GM04504 (cell line): ENCODE data around the gene RNU1-1.
"Not testable (repeated sequence)": the region's sequence is repeated elsewhere in the genome, so short reads cannot be mapped to it uniquely, and the experiment has no call there.

Experiments
- DNase-seq: peaks from one replicate; pipeline ENCODE4 v3.0.0-alpha.2; 2012; ENCODE audit warnings: low read depth

The RNU1-1 gene

DNA sequence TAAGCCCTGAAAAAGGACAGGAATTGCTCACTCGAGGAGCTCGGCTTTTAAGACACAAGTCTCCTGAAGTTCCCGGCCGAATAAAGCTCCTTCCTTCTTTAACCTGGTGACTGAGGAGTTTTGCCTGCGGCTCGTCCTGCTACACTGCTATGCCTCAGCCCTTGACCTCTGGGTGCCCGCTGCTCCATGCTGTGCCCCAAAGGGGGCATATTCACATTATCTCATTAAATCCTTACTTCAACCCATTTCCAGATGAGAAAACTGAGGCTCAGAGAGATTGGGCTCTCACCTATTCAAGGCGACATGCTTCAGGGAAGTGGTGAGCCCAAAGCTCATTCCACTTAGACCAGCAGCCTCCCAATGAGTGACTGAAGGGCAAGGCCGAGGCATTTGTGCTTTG lies 20.4 kb downstream of the RNU1-1 start:
- not testable (repeated sequence) for DNase-seq

DNA sequence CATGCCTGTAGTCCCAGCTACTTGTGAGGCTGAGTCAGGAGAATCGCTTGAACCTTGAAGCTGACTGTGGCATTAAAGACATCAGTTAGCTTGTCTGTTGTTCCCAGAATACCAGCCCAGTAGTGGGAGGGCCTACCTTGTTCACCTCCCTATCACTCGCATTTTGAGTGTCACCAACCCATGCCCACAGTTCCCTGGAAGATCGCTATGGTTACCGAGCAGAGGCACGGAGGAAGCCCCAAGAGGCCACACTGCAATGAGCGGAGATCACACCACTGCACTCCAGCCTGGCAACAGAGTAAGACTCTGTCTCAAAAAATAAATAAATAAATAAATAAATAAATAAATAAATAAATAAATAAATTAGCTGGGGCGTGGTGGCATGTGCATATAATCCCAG lies 21.1 kb downstream of the RNU1-1 start:
- DNase-seq, result not testable (repeated sequence)

DNA sequence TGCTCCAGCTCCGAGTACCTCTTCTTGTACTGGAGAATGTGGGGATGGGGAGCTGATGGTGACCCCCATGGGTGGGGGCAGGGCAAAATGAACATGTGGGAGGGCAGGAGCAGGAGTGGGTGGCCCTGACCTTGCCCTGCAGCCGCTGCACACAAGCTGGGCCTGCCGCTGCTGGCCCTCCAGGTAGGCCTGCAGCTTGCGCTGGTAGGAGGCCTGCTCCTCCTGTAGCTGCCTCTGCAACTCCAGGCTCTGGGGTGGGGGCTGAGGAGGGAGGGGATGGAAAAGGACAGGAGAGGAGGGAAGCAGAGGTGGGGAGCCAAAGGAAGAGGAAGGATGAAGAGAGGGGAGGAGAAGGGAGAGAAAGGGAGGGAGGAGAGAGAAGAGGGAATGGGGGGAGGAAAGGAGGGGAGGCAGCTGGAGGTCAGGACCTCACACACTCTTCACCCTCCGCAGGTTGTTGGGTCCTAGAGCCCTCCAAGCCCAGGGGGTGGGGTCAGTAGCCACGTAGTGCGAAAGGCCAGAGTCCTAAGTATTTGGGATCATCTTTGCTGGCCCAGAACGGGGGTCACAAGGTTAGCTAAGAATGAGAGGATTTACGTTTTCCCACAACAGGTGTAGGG lies 22.9 kb downstream of the RNU1-1 start:
- DNase-seq, result no peak

DNA sequence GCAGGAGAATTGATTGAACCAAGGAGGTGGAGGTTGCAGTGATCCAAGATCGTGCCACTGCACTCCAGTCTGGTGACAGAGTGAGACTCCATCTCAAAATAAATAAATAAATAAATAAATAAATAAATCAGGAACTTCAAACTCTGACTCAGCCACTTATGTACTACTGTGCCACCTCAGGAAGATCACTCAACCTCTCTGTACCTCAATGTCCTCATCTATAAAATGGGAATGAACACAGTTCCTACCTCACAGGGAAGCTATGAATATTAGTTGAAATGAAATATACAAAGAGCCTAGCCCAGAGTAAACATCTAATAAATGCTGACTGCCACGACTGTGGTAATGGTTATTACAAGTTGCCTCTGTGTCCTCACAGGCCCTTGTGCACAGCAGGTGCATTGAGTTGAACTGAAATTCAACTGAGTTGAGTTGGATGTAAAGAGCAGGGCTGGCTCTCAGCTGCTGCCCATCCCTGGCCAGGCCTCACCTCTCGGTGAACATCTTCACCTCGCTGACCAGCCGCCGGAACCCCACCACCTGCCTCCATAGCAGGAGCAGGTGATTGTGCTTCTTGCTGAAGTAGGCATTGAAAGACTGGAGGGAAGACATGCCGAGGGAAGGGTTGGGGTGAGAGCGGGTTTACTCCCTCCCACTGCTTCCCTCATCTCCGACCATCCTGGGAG lies 24.7 kb downstream of the RNU1-1 start:
- DNase-seq, result not testable (repeated sequence)

DNA sequence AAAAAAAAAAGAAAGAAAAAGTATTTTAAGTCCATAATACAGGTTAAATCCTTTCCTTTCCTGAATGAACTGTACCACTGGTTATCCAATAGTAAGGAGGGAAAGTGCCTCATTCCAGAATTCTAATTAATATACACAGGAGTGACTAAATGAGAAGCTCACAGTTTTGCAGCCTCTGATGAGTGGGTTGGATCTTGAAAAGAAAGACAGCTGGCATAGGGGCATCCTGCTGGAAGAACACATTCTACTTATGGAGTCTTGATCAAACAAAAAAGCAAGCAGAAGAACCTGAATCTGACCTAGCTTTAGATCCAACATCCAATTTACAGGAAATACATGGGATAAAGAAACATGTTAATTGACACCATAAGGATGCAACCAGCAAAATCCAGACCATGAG lies 27.1 kb downstream of the RNU1-1 start:
- DNase-seq, result not testable (repeated sequence)

DNA sequence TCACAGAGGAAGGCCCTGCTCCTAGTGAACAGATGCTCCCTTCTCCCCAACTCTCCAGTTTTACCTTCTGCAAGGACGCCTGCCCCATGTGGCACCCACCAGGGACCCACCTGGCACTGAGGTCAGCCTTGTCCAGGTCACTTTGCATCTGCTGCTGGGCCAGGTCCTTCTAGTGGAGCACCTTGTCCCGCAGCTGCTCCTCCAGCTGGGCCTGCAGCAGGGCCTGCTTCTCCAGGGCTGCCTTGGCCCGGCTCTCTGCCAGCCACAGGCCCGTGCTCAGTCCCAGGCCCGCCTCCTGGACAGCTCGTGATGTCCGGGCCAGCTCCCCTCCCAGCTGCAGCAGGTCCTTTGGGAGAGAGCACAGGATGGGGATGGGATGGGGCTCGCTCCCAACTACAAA lies 27.8 kb downstream of the RNU1-1 start:
- not testable (repeated sequence) for DNase-seq

DNA sequence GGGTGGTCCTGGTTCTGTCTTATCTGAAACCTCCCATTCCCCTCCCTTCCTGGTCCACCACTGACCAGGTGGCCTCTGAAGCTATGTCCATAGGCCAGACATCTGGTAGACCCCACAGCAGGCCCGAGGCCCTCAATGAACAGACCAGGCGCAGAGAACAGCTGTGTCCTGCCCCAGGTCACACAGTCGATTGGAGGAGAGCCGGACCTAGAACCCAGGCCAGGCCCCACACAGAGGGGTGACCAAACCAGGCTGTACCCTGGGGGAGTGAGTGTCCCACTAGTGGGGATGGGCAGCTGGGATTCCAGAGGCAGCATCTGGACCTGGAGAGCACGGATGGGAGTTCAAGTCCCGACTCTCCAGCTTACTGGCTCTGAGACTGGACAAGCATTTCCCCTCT lies 29.2 kb downstream of the RNU1-1 start:
- DNase-seq, result no peak

DNA sequence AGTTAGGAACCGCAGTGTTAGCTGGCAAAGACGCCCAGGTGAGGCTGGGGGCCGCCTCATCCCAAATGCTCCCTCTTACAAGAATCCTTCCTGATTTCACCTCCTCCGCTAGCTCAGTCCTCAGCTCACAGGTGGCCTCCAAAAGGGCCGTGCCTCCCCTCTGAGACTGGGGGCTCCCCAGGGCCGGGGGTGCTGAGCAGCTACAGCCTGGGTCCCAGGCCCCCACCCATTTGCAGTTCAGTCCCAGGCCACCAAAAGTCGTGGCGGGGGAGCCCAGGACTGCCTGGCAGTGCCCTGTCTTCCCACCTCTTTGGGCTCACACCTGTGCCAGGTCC lies 29.6 kb downstream of the RNU1-1 start:
- no peak for DNase-seq

DNA sequence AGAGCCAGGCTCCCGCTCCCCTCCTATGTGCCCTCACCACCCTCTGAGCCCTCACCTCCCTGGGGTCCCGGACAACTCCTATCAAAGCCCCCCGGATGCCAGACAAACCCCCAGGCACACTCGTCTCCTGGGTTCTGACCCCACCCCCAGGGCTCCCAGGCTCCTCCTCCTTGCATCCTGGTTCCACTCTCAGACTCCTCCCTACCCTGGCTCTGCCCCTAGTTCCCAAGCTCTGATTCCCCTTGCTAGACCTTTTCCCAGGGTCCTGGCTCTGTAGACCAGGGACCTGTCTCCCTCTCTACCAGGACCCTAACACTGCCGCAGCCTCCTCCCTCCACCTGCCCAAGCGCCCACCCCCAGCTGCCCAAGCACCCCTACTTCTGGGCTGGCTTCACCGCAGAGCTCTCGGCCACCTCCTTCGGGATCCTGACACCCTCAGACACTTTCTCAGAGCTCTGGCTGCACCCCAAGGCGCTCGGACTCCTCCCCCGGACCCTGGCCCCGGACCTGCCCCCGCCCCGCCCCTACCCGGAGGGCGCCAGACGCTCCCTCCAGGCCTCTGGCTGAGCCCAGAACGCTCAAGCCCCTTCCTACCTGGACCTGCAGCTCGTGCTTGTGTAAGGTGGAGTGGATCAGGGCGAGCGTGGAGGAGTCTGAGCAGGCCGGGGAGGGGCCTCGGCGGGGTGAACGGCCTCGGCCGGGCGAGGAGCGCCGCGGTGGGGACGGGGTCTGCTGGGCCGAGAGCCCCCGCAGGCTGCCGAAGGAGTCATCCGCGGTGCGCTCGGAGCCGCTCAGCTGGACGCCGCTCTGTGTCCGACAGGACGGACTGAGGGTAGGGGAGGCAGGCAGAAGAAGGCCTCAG lies 30.2 kb downstream of the RNU1-1 start:
- DNase-seq, result not testable (repeated sequence)

DNA sequence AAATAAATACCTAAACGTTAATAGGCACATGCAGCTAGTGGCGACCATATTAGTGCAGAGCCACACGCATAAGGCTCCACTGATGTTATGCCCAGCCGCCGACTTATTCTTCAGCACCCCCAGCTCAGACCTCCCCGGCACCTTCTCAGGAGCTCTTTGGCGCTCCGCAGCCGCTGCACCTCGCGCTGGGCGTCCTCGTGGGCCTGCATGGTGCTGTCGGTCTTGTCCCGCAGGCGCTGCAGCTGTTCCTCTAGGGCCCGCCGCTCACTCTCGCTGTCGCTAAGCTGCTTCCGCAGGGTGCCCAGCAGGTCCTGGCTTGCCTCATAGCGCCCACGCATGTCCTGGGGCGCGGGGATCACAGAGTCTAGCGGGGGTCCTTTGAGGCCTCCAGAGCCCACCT lies 30.9 kb downstream of the RNU1-1 start:
- DNase-seq, result not testable (repeated sequence)

DNA sequence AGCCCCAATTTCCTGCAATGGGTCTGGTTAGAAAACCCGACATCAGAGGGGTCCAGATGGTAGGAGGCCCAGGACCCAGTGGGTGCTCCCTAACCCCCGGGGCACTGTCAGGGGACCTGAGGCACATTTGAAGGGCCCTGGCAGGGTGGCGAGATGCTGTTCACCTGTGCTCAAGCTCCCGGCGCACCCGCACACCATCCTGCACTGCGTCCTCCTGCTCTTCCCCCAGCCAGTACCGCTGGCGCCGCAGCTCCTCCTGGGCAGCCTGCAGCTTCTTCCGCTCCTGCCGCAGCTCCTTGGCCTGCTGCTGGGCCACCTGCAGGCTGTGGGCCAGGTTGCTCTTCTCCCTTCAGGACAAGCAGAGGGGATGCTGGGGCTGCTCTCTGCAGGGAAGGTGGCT lies 36.0 kb downstream of the RNU1-1 start:
- DNase-seq, result no peak

DNA sequence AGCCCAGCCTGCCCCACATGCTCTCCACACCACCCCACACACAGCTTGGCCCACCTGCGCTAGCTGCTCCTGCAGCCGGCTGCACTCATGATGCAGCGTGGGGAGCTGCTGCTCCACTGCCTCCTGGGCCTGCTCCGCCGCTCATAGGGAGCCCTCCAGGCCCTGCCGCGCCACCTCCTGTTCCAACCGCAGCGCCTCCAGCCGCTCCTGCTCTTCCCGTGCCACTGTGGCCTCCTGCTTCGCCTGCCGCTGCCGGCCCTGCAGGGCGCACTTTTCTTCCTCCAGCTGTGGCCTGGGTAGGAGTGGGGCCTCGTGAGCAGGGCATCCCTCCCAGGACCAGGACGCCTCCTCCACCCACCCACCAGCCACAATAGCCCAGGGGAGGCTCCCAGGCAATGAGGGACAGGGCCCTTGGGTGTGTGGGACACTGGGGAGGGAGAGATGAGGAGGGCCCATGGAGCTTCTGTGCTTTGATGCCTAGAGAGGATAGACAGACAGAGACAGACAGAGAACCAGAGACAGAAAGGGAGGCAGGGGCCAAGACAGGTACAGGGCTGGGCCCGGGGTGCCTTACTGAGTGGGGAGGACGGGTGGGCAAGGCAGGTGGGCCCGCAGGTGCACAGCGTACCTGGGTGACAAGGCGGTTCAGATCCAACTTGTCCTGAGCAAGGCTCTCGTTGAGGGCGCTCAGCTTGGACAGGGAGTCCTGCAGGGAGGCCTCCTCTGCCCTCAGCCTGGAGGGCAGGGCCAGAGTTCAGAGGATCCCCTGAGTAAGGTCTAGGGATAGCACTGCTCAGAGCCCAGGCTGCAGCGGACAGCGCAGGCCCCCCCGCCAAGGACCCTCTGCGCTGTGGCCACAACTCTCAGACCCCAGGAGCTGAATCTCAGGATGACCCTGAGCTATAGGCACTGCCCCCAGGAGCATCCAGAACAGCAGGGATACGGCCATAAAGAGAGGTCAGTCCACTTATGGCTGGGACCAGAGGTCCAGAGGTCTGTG lies 38.0 kb downstream of the RNU1-1 start:
- DNase-seq, result not testable (repeated sequence)

DNA sequence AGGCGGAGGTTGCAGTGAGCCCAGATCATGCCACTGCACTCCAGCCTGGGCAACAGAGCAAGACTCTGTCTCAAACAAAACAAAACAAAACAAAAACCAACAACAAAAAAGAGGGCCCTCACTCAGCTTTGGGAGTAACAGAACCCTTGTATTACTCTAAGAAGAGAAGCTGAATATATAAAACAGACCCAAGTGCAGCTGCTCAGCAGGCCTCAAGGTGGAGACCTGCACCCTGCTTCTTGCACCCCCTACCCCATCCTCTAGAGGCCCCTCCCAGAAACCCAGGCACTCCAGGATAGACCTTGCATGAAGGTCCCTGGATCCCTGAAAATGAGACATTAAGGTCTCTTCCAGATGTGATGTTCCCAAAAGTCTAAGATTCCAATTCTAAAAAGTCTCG lies 39.2 kb downstream of the RNU1-1 start:
- not testable (repeated sequence) for DNase-seq

DNA sequence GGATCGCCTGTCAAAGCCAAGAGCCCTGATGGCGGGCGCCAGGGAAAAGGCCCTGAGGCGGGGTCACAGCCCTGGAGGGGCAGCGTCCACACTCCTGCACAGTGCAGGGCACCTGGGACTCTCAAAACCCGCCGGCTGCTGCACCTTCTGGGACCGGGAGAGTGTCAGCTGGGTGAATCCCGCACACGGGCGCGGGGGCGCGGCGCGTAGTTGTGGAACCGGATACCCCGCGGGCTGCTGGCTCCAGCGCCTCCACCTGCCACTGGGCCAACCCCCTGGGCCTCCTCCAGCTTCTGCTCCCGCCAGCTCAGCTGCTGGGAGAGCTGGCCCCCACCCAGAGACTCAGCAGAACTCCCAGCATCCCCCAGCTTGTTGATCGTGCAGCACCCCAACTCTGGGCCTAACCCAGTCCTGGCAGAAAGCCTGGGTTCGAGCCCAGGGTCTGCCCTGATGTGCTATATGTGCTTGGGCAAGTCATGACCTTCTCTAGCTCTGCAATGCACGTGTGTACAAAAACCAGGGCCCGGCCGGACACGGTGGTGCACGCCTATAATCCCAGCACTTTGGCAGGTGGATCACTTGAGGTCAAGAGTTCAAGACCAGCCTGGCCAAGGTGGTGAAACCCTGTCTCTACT lies 39.8 kb downstream of the RNU1-1 start:
- DNase-seq, result no peak

DNA sequence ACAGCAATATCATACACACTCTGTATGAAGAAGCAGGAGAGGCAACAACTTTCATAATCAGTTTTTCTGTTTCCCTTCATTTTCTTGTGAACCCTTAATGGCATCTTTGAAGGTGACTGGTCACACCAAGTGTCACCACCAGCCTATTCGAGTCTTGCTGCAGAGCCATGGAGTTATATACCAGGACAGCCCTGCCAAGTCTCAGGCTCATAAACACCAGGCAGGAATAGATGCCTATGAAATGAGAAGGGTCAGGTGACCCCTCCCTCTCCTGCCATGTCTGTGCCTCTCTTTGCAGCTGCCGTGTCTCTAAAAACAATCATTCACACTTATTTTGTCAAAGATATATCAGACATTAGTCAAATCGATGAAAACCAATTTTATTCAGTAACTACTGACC lies 45.5 kb downstream of the RNU1-1 start:
- DNase-seq, result no peak

DNA sequence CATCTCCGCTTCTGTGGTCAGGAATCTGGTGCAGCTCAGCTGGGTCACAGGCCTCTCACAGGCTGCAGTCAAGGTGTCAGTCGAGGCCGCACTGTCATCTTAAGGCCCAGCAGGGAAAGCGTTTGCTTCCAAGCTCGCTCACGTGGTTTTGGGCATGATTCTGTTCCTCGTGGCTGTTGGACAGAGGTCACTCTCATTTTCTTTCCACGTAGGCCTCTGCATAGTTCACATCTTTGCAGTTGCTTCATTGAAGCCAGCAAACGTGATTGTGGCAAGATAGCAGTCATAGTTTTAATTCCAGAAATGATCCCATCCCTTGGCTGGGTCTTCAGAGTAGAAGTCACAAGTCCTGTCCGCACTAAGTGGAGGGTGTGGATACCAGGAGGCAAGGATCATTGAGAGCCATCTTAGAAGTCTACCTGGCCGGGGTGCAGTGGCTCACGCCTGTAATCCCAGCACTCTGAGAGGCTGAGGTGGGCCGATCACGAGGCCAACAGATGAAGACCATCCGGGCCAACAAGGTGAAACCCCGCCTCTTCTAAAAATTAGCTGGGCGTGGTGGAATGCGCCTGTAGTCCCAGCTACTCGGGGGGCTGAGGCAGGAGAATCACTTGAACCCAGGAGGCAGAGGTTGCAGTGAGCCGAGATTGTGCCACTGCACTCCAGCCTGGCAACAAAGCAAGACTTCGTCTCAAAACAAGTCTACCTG lies 49.0 kb downstream of the RNU1-1 start:
- DNase-seq, result no peak
